ENCODE measurements around the gene LRRC58. TPM values are rescaled to one million over a fixed set of nuclear protein-coding genes. Genes with fewer than 3 reads are reported as not detected.
A peak's percentile ranks its signal among the peaks of the same experiment; 100 is the strongest.
"Not testable (repeated sequence)": the region's sequence is repeated elsewhere in the genome, so short reads cannot be mapped to it uniquely, and the experiment has no call there.

The LRRC58 gene
- total RNA-seq, 4 donors from 2014 or later: 30.0 to 36.7 (median 35.2) TPM

DNA sequence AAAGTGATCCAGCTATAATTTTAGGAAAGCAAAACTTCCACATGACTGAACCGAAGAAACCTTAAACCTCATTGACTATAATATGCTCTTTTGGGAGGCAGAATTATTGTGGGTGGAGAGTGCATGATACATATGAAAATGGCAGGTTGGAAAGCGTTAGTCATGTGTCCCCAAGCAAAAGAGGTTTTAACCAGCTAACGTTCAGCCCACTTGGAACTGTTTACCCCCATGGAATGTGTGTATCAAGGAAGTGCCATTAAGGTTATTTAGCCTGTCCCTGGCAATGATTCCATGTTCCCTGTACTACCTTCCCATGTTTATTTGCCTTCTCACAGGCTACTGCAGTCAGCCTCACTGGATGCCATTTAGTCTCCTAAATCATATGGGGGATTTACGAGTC lies 44.1 kb upstream of the LRRC58 start:
- no peak for DNase-seq (ENCODE audit: extremely low spot score)
- no peaks in the 10 kb centered on the region for H3K9me3 ChIP-seq
- H3K4me3 ChIP-seq: no peak overlapping the region
- WGBS: 72% methylated on average over 4 of the region's 4 CpGs
- no peaks in the 10 kb centered on the region for H3K27me3 ChIP-seq
- H3K36me3 ChIP-seq: peaks cover 40 to 48% (median 47%) of the 10 kb centered on the region in 4 donors
- TF ChIP-seq POLR2AphosphoS5 (IDR thresholded peaks at IDR 0.05) (peak in 1 of 2 donors; percentile 32), POLR2A (IDR thresholded peaks at IDR 0.05; ENCODE audit: low read depth) (no peak), EP300 (IDR thresholded peaks at IDR 0.05) (no peak)
- peaks cover 0 to 4% (median 2%) of the 10 kb centered on the region in 4 donors for H3K4me1 ChIP-seq
- no peak overlapping the region for H3K27ac ChIP-seq (replicated peaks in 1 of 4)
- intact Hi-C loops (cut with DNase I): no loop called here

DNA sequence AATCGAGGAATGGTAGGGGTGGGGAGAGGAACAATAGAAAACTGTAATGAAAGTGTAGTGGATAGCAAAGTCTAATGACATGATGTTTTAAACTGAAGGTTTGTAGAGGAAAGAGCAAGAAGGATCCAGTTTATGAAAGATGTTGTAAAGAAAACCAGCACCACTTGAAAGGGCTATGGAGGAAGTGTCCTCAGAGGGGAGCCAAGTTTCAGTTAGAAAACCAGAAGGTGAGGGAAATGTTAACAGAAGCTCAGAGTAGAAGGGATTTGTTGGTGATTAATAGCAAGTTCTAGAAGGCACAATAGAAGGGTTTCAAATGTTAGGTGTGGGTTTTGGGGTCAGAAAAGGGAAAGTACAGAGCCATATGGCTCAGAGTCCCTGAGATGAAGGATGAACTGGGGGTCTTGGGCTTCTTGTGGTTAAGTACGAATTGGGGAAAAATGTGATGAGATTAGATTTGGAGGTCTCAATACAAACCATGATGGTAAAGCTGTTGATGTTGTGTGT lies 33.8 kb upstream of the LRRC58 start:
- no peak for TF ChIP-seq POLR2AphosphoS5 (IDR thresholded peaks at IDR 0.05)
- TF ChIP-seq, protein P1, sequence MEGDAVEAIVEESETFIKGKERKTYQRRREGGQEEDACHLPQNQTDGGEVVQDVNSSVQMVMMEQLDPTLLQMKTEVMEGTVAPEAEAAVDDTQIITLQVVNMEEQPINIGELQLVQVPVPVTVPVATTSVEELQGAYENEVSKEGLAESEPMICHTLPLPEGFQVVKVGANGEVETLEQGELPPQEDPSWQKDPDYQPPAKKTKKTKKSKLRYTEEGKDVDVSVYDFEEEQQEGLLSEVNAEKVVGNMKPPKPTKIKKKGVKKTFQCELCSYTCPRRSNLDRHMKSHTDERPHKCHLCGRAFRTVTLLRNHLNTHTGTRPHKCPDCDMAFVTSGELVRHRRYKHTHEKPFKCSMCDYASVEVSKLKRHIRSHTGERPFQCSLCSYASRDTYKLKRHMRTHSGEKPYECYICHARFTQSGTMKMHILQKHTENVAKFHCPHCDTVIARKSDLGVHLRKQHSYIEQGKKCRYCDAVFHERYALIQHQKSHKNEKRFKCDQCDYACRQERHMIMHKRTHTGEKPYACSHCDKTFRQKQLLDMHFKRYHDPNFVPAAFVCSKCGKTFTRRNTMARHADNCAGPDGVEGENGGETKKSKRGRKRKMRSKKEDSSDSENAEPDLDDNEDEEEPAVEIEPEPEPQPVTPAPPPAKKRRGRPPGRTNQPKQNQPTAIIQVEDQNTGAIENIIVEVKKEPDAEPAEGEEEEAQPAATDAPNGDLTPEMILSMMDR (IDR thresholded peaks at IDR 0.05): no peak
- TF ChIP-seq POLR2A (IDR thresholded peaks at IDR 0.05; ENCODE audit: low read depth): no peak
- TF ChIP-seq EP300 (IDR thresholded peaks at IDR 0.05): no peak
- H3K27ac ChIP-seq (replicated peaks in 1 of 4): no peak overlapping the region
- no peaks in the 10 kb centered on the region for H3K27me3 ChIP-seq
- no peak for DNase-seq (ENCODE audit: extremely low spot score)
- intact Hi-C loops (cut with DNase I): no loop called here
- no peak overlapping the region for H3K4me3 ChIP-seq
- H3K9me3 ChIP-seq: peaks cover 0 to 4% (median 0%) of the 10 kb centered on the region in 4 donors
- H3K4me1 ChIP-seq: no peaks in the 10 kb centered on the region
- no peaks in the 10 kb centered on the region for H3K36me3 ChIP-seq
- WGBS: 90% methylated on average over 2 of the region's 2 CpGs

DNA sequence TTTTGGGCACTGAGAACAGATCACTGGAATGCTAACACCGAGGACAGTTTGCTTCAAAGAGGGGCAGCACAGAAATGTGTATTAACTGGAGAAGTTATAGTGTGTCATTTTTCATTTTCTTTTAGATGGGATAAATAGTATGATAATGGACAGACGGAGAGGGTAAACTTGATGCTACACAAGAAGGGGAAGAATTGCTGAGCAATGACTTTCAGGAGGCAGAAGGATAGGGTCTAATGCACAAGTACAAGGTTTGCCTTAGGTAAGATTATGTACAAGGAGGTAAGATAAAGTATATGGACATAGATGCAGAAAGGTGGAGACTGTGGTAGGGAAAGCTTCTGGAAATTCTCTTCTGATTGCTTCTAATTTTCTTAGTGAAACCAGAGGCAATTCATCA lies 32.3 kb upstream of the LRRC58 start:
- H3K4me1 ChIP-seq: no peaks in the 10 kb centered on the region
- peaks cover 0 to 4% (median 0%) of the 10 kb centered on the region in 4 donors for H3K9me3 ChIP-seq
- H3K27me3 ChIP-seq: no peaks in the 10 kb centered on the region
- 81% methylated on average over 2 of the region's 2 CpGs for WGBS
- intact Hi-C loops (cut with DNase I): no loop called here
- no peak overlapping the region for H3K4me3 ChIP-seq
- DNase-seq (ENCODE audit: extremely low spot score): no peak
- no peaks in the 10 kb centered on the region for H3K36me3 ChIP-seq
- no peak overlapping the region for H3K27ac ChIP-seq (replicated peaks in 1 of 4)
- no peak for TF ChIP-seq POLR2A (IDR thresholded peaks at IDR 0.05; ENCODE audit: low read depth)
- TF ChIP-seq, protein P1 (IDR thresholded peaks at IDR 0.05): no peak
- no peak for TF ChIP-seq EP300 (IDR thresholded peaks at IDR 0.05)
- TF ChIP-seq POLR2AphosphoS5 (IDR thresholded peaks at IDR 0.05): no peak

DNA sequence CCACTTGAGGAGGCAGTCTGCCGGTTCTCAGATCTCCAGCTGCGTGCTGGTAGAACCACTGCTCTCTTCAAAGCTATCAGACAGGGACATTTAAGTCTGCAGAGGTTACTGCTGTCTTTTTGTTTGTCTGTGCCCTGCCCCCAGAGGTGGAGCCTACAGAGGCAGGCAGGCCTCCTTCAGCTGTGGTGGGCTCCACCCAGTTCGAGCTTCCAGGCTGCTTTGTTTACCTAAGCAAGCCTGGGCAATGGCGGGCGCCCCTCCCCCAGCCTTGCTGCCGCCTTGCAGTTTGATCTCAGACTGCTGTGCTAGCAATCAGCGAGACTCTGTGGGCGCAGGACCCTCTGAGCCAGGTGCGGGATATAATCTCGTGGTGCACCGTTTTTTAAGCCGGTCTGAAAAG lies 28.8 kb upstream of the LRRC58 start:
- intact Hi-C loops (cut with DNase I); H3K9me3 ChIP-seq; H3K4me1 ChIP-seq; DNase-seq (ENCODE audit: extremely low spot score); H3K27ac ChIP-seq (replicated peaks in 1 of 4); H3K4me3 ChIP-seq; H3K36me3 ChIP-seq; H3K27me3 ChIP-seq: not testable (repeated sequence)
- 50% methylated on average over 3 of the region's 12 CpGs for WGBS

DNA sequence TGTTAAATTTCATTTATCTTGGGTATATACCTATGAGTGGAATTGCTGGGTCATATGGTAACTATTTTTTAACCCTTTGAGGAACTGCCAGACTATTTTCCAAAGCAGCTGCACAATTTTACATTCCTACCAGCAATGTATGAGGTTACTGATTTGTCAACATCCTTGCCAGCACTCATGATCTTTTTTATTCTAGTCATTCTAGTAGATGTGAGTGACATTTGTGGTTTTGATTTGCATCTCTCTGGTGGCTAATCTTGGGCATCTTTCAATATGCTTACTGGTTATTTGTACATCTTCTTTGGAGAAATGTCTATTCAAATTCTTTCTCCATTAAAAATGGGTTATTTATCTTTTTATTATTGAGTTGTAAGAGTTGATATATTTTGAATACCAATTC lies 21.3 kb upstream of the LRRC58 start:
- H3K36me3 ChIP-seq: no peaks in the 10 kb centered on the region
- DNase-seq (ENCODE audit: extremely low spot score): no peak
- H3K27ac ChIP-seq (replicated peaks in 1 of 4): no peak overlapping the region
- intact Hi-C loops (cut with DNase I): no loop called here
- TF ChIP-seq, protein P1 (IDR thresholded peaks at IDR 0.05): no peak
- TF ChIP-seq POLR2AphosphoS5 (IDR thresholded peaks at IDR 0.05) (no peak), EP300 (IDR thresholded peaks at IDR 0.05) (no peak), POLR2A (IDR thresholded peaks at IDR 0.05; ENCODE audit: low read depth) (no peak)
- no peaks in the 10 kb centered on the region for H3K9me3 ChIP-seq
- no peaks in the 10 kb centered on the region for H3K27me3 ChIP-seq
- no peaks in the 10 kb centered on the region for H3K4me1 ChIP-seq
- no peak overlapping the region for H3K4me3 ChIP-seq

DNA sequence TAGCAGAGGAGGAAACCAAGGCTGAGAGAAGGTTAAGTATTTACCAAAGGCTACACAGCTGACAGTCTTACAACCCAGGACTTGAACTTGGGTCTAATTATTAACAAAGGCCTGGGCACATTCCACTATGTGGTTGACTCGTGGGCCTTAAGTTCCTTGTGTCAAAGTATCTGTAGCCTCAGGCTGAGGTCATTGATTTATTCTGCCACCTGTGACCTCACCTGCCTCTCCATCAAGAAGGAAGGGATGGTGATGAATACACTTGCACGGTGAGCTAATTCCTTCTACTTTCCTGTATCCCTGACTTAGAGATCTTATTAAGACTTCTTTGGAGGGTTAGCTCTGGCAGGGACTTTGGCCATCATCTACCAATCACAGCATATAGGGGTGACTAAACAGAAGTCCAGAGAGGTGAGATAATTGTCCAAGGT lies 19.9 kb upstream of the LRRC58 start:
- TF ChIP-seq POLR2A (IDR thresholded peaks at IDR 0.05; ENCODE audit: low read depth): no peak
- no peak for TF ChIP-seq POLR2AphosphoS5 (IDR thresholded peaks at IDR 0.05)
- H3K36me3 ChIP-seq: no peaks in the 10 kb centered on the region
- 68% methylated on average over 2 of the region's 2 CpGs for whole genome bisulfite sequencing
- no peak for DNase-seq (ENCODE audit: extremely low spot score)
- H3K9me3 ChIP-seq: no peaks in the 10 kb centered on the region
- intact Hi-C loops (cut with DNase I): no loop called here
- no peak overlapping the region for H3K4me3 ChIP-seq
- H3K27ac ChIP-seq (replicated peaks in 1 of 4): no peak overlapping the region
- H3K4me1 ChIP-seq: no peaks in the 10 kb centered on the region
- H3K27me3 ChIP-seq: no peaks in the 10 kb centered on the region

Data from esophagus muscularis mucosa (tissue), 4 donors.